ENCODE data around the gene VAT1L.

Gene VAT1L

DNA sequence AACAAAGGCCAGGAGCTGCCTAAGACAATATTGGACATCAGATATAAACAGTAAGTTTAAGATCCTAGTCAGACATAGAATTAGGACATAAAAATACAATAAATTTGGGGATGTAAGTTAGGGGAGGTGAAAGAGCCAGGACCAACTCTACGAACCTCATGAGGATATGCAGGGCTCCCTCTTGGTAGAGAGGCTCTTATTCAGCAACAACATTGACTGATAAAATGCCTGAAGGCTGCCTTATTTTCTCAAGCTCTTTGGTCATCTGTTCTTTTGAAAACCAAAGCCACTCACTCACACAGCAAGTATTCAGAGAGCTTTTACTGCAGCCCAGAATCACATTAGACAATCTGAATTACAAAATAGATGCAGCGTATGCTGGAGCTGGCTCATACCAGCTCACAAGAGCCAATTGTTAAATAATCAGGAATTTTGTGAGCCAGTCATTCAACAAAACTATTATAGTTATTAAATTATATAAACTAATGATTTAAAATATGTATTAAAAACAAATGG, 125.4 kb downstream of the VAT1L start:
- Histone ChIP-seq H3K36me3 (ENCODE audit: control insufficient read depth, insufficient read depth, low read length) (no peaks in the 10 kb centered on the region), H3K27ac (ENCODE audit: low read depth, low read length) (no peak overlapping the region), H3K4me1 (ENCODE audit: control insufficient read depth, insufficient read depth, low read length) (peaks cover 31% of the 10 kb centered on the region), H3K9me3 (ENCODE audit: control insufficient read depth, insufficient read depth, low read depth, low read length) (no peaks in the 10 kb centered on the region), H3K9ac (ENCODE audit: low read length) (no peak overlapping the region), H3K4me3 (ENCODE audit: low read depth, low read length) (no peak overlapping the region), H3K27me3 (ENCODE audit: control insufficient read depth, insufficient read depth, low read length) (no peaks in the 10 kb centered on the region)

DNA sequence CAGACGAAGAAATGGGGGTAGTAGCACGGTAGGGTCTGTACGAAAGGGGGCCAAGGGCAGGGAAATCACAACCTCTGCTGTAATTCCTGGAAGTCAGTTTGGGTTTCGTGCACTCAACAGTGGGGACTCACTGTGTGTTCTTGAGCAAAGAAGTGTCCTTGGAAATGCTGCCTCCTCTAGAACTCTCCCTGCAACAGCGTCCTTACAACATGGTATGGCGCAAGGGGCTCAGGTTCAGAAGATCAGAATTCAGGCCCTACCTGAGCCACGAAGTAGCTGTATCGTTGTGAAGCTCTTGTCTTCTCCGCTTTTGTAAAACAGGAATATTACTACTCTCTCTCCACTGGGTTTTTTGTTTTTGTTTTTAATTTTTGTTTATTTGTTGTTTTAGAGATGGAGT, 127.7 kb downstream of the VAT1L start:
- H3K36me3 ChIP-seq (ENCODE audit: control insufficient read depth, insufficient read depth, low read length), result no peaks in the 10 kb centered on the region
- H3K9ac ChIP-seq (ENCODE audit: low read length), result no peak overlapping the region
- no peaks in the 10 kb centered on the region for H3K27me3 ChIP-seq (ENCODE audit: control insufficient read depth, insufficient read depth, low read length)
- no peak overlapping the region for H3K27ac ChIP-seq (ENCODE audit: low read depth, low read length)
- H3K4me3 ChIP-seq (ENCODE audit: low read depth, low read length), result no peak overlapping the region
- peaks cover 39% of the 10 kb centered on the region for H3K4me1 ChIP-seq (ENCODE audit: control insufficient read depth, insufficient read depth, low read length)
- no peaks in the 10 kb centered on the region for H3K9me3 ChIP-seq (ENCODE audit: control insufficient read depth, insufficient read depth, low read depth, low read length)

DNA sequence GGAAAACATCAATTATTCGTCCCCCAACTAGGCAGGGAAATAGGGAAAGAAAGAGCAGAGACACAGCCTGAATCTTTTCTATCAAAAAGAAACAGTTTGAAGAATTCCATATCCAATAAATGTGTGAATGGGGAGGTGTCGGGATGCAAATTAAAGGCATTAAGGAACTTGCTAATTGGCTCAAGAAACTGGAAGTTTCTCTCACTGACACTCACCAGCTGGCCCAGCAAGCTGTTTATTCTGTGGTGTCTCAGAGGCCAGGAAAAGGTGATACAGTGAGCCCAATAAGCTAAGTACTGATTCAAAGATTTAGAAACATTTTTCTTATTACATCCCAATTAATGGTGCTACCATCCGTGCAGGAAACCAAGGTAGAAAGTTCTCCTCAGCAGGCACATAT, 129.6 kb downstream of the VAT1L start:
- Histone ChIP-seq H3K27me3 (ENCODE audit: control insufficient read depth, insufficient read depth, low read length) (no peaks in the 10 kb centered on the region), H3K4me3 (ENCODE audit: low read depth, low read length) (no peak overlapping the region), H3K4me1 (ENCODE audit: control insufficient read depth, insufficient read depth, low read length) (peaks cover 33% of the 10 kb centered on the region), H3K36me3 (ENCODE audit: control insufficient read depth, insufficient read depth, low read length) (no peaks in the 10 kb centered on the region), H3K9me3 (ENCODE audit: control insufficient read depth, insufficient read depth, low read depth, low read length) (no peaks in the 10 kb centered on the region), H3K27ac (ENCODE audit: low read depth, low read length) (no peak overlapping the region), H3K9ac (ENCODE audit: low read length) (no peak overlapping the region)

DNA sequence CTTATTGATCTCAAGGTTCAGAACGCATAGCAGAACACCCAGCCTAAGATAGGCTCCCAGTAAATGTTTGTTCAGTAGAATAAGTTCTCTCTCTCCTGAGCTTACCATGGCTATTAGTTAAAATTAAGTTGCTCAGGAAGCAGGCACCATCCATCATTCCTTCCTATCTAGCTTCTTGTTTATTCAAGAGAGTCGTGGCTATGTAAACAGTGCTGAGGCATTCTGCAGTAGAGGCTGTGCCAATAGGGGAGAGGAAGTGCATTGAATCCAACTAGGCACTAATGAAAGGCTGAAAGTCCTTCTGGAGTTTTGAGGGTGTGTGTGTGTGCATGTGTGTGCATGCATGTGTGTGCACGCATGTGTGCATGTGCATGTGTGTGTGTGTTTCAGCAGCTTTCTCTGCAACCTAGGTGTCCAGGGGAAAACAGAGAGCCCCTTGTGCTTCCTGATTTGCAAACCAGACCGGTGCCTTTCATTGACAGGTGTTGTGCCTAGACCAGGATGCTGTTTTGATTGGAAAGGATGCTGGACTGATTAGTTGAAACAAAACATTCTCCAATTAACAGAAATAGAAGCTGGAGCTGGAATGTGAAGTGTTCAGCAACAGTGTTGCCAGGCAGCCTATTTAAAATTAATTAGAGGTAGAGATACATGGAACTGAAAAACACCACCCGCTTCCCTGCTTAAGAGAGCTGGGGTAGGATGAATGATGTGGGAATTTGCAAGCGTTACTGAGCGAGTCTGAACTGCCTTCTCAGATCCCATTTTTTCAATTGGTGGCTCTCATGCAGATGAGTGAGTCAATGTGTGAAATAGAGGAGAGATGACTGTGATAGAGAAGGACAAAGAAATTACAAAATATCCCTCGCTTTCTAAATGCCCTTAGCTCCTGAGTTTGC, 130.7 kb downstream of the VAT1L start:
- no peak overlapping the region for H3K9ac ChIP-seq (ENCODE audit: low read length)
- H3K9me3 ChIP-seq (ENCODE audit: control insufficient read depth, insufficient read depth, low read depth, low read length), result no peaks in the 10 kb centered on the region
- no peak overlapping the region for H3K27ac ChIP-seq (ENCODE audit: low read depth, low read length)
- H3K4me3 ChIP-seq (ENCODE audit: low read depth, low read length), result no peak overlapping the region
- H3K27me3 ChIP-seq (ENCODE audit: control insufficient read depth, insufficient read depth, low read length), result no peaks in the 10 kb centered on the region
- H3K4me1 ChIP-seq (ENCODE audit: control insufficient read depth, insufficient read depth, low read length), result peaks cover 30% of the 10 kb centered on the region
- H3K36me3 ChIP-seq (ENCODE audit: control insufficient read depth, insufficient read depth, low read length), result no peaks in the 10 kb centered on the region

DNA sequence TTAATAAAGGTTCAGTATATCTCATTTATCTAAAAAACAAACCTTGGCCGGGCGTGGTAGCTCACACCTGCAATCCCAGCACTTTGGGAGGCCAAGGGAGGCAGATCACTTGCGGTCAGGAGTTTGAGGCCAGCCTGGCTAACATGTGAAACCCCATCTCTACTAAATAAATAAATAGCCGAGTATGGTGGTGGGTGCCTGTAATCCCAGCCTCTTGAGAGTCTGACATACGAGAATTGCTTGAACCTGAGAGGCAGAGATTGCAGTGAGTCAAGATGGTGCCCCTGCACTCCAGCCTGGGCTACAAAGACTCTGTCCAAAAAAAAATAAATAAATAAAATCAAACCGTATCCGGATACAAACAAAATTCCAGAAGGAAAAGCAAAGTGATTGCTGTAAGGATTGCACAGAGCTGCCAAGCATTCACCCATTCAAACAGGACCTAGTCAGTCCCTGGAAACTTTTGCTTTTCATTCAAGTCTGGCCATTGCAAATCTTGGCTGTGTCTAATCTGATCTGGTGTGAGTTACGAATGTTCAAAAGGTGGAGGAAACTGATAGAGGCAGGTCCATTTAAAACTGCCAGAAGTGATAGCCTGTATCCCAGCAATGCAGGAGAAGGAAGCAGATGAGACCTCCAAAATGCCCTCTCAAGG, 131.5 kb downstream of the VAT1L start:
- Histone ChIP-seq H3K4me3 (ENCODE audit: low read depth, low read length) (no peak overlapping the region), H3K27me3 (ENCODE audit: control insufficient read depth, insufficient read depth, low read length) (no peaks in the 10 kb centered on the region), H3K9me3 (ENCODE audit: control insufficient read depth, insufficient read depth, low read depth, low read length) (no peaks in the 10 kb centered on the region), H3K9ac (ENCODE audit: low read length) (no peak overlapping the region), H3K4me1 (ENCODE audit: control insufficient read depth, insufficient read depth, low read length) (peaks cover 30% of the 10 kb centered on the region), H3K36me3 (ENCODE audit: control insufficient read depth, insufficient read depth, low read length) (no peaks in the 10 kb centered on the region), H3K27ac (ENCODE audit: low read depth, low read length) (no peak overlapping the region)

DNA sequence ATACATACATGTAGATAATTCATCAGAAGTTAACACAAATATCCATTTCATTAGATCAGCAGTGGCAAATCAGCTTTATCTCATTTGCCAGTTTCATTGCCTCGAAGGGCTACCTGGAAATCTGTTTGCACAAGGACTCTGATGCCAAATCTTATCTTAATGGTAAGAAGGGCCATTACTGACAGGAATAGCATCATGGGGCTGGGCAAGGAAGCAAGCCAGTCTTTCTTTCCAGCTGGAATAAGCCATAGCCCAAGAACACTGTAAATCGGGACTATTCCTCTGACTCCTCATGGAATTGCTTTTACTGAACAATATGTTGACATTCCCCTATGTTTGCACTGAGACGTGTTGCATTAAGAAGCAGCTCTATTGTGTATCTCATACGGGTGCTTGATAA, 132.6 kb downstream of the VAT1L start:
- no peak overlapping the region for H3K4me3 ChIP-seq (ENCODE audit: low read depth, low read length)
- H3K4me1 ChIP-seq (ENCODE audit: control insufficient read depth, insufficient read depth, low read length), result peaks cover 25% of the 10 kb centered on the region
- no peaks in the 10 kb centered on the region for H3K27me3 ChIP-seq (ENCODE audit: control insufficient read depth, insufficient read depth, low read length)
- H3K27ac ChIP-seq (ENCODE audit: low read depth, low read length), result no peak overlapping the region
- H3K9me3 ChIP-seq (ENCODE audit: control insufficient read depth, insufficient read depth, low read depth, low read length), result no peaks in the 10 kb centered on the region
- H3K36me3 ChIP-seq (ENCODE audit: control insufficient read depth, insufficient read depth, low read length), result no peaks in the 10 kb centered on the region
- H3K9ac ChIP-seq (ENCODE audit: low read length), result no peak overlapping the region

DNA sequence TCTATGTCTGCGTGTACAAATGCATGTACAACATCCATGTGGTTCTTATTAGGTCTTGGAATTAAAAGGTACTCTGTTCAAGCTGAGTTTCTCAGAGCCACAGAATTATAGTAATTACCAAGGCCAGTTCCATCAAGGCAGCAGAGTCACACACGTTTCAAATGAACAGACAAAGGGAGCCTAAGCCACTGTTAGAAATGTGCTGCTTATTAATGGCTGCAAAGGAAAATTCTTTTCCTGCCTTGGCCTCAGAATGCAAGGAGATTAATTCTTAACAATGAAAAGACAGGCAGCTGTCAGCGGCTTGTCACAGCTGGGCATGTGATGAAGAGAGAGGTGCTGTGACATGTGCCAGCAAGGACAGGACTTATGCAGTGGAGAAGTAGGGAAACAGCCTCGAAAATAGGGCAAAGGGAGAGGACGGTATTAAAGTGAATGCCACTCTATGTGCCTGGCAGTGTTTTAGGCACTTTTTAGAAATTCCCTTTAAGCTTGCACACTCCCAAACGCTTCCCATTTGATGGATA, 133.9 kb downstream of the VAT1L start:
- Histone ChIP-seq H3K9me3 (ENCODE audit: control insufficient read depth, insufficient read depth, low read depth, low read length) (no peaks in the 10 kb centered on the region), H3K27me3 (ENCODE audit: control insufficient read depth, insufficient read depth, low read length) (no peaks in the 10 kb centered on the region), H3K4me1 (ENCODE audit: control insufficient read depth, insufficient read depth, low read length) (peaks cover 22% of the 10 kb centered on the region), H3K27ac (ENCODE audit: low read depth, low read length) (no peak overlapping the region), H3K9ac (ENCODE audit: low read length) (no peak overlapping the region), H3K36me3 (ENCODE audit: control insufficient read depth, insufficient read depth, low read length) (no peaks in the 10 kb centered on the region), H3K4me3 (ENCODE audit: low read depth, low read length) (no peak overlapping the region)

DNA sequence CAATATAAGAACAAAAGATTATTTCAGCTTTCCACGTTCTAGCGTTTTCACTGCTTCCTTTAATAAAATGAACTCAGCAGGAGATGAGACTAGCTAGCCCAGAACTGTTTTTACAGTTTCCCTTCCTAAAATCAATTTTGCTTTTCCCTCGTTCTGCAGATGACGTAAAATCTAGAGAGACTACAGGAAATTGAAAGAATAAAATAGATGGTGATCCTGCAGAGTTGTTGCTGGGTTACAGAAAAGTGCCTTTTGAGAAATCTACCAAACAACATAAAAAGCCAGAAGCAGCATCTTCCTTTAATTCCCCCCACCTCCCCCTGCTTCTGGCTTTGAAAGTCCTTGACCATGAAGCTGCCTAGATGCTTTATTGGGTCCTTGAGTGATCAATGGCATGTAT, 137.2 kb downstream of the VAT1L start:
- Histone ChIP-seq H3K9ac (ENCODE audit: low read length) (no peak overlapping the region), H3K4me1 (ENCODE audit: control insufficient read depth, insufficient read depth, low read length) (no peaks in the 10 kb centered on the region), H3K27me3 (ENCODE audit: control insufficient read depth, insufficient read depth, low read length) (no peaks in the 10 kb centered on the region), H3K27ac (ENCODE audit: low read depth, low read length) (no peak overlapping the region), H3K36me3 (ENCODE audit: control insufficient read depth, insufficient read depth, low read length) (peaks cover 9% of the 10 kb centered on the region; the same call in 1 of the 2 replicates), H3K9me3 (ENCODE audit: control insufficient read depth, insufficient read depth, low read depth, low read length) (no peaks in the 10 kb centered on the region), H3K4me3 (ENCODE audit: low read depth, low read length) (no peak overlapping the region)

DNA sequence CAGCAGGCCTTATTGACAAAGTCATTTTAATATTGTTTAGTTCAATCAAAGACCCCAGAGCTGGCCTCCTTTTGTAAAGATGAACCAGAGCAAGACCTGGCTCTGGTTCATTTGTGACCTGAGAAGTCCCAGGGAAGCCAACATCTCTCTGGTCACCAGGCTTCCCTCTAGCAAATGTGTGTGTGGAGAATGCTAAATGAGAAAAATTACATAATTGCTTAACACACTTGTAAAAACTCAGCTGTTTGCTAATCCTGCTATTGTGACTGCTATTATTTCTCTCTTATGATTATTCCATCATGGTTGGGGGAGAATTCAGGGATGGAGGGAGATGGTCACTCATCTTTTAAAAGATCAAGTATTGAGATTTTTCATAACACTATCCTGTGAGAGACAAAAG, 139.7 kb downstream of the VAT1L start:
- no peak overlapping the region for H3K4me3 ChIP-seq (ENCODE audit: low read depth, low read length)
- H3K9me3 ChIP-seq (ENCODE audit: control insufficient read depth, insufficient read depth, low read depth, low read length), result no peaks in the 10 kb centered on the region
- no peak overlapping the region for H3K9ac ChIP-seq (ENCODE audit: low read length)
- H3K36me3 ChIP-seq (ENCODE audit: control insufficient read depth, insufficient read depth, low read length), result peaks cover 11% of the 10 kb centered on the region; the same call in 1 of the 2 replicates
- no peak overlapping the region for H3K27ac ChIP-seq (ENCODE audit: low read depth, low read length)
- H3K27me3 ChIP-seq (ENCODE audit: control insufficient read depth, insufficient read depth, low read length), result no peaks in the 10 kb centered on the region
- no peaks in the 10 kb centered on the region for H3K4me1 ChIP-seq (ENCODE audit: control insufficient read depth, insufficient read depth, low read length)

DNA sequence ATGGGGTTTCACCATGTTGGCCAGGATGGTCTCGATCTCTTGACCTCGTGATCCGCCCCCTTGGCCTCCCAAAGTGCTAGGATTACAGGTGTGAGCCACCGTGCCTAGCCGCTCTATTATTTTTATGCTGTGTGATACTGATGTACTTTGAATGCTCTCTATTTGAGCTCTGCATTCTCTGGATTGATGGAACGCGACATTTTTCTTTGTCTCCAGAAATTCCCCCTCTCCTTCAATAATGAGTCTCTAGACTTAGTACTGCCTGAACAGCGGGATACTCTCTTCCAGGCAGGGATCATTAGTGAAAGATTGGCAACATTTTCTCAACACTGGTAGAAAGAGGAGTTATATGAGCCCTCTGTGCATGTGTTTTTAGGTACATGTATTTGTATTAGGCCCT, 140.6 kb downstream of the VAT1L start:
- no peak overlapping the region for H3K27ac ChIP-seq (ENCODE audit: low read depth, low read length)
- no peaks in the 10 kb centered on the region for H3K27me3 ChIP-seq (ENCODE audit: control insufficient read depth, insufficient read depth, low read length)
- H3K36me3 ChIP-seq (ENCODE audit: control insufficient read depth, insufficient read depth, low read length), result peaks cover 11% of the 10 kb centered on the region; the same call in 1 of the 2 replicates
- no peak overlapping the region for H3K9ac ChIP-seq (ENCODE audit: low read length)
- H3K4me3 ChIP-seq (ENCODE audit: low read depth, low read length), result no peak overlapping the region
- H3K9me3 ChIP-seq (ENCODE audit: control insufficient read depth, insufficient read depth, low read depth, low read length), result no peaks in the 10 kb centered on the region
- H3K4me1 ChIP-seq (ENCODE audit: control insufficient read depth, insufficient read depth, low read length), result no peaks in the 10 kb centered on the region; the same call in 1 of the 2 replicates

DNA sequence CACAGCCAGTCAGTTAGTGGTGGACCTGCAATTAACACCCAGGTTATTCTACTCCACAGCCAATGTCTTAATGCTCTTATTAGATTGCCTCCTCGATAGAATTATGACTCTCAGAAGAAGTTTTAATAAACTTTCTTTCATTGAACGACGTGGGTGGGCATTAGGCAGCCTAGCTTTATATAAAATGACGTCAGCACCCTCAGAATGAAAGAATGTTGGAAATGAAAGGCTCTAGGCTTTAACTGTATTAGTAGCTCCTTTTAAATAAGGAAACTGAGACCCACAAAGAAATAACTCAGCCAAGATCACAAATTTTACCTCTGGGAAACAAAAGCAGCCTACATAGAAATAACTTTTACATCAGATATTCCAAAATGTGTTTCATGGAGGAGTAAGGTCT, 142.7 kb downstream of the VAT1L start:
- Histone ChIP-seq H3K9ac (ENCODE audit: low read length) (no peak overlapping the region), H3K4me3 (ENCODE audit: low read depth, low read length) (no peak overlapping the region), H3K27ac (ENCODE audit: low read depth, low read length) (no peak overlapping the region), H3K27me3 (ENCODE audit: control insufficient read depth, insufficient read depth, low read length) (no peaks in the 10 kb centered on the region), H3K36me3 (ENCODE audit: control insufficient read depth, insufficient read depth, low read length) (peaks cover 11% of the 10 kb centered on the region; the same call in 1 of the 2 replicates), H3K9me3 (ENCODE audit: control insufficient read depth, insufficient read depth, low read depth, low read length) (no peaks in the 10 kb centered on the region), H3K4me1 (ENCODE audit: control insufficient read depth, insufficient read depth, low read length) (no peaks in the 10 kb centered on the region; the same call in 1 of the 2 replicates)
